ENCODE measurements around the gene CXCL14. TPM values are rescaled to one million over a fixed set of nuclear protein-coding genes. Genes with fewer than 3 reads are reported as not detected.

The CXCL14 gene
- total RNA-seq, 1 experiment from 2014 or later, result not detected

DNA sequence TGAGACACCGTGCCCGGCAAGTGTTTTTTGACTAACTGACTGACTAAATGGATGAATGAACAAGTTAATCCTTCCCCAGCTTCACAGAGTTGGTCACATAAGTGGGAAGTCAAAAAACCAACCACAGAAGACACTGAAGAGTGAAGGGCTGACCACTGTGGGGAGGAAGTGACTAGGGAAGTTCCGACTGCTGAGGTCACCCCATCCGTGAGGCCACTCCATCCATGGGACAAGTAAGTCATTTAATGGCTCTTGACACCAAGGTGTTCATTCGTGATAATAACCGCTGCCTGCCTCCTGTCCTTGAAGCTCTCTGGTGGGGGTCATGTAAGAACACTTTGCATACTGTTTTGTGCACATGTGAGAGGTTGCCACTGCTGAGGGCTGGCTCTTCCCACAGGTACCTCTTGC, 22.2 kb upstream of the CXCL14 start:
- H3K27ac ChIP-seq, result no peak overlapping the region
- no peaks in the 10 kb centered on the region for H3K9me3 ChIP-seq (ENCODE audit: insufficient read depth, low read depth)
- CTCF ChIA-PET, result no interaction called here
- TF ChIP-seq EZH2 (IDR thresholded peaks at IDR 0.05; ENCODE audit: low read depth), result no peak
- TF ChIP-seq, protein P1, sequence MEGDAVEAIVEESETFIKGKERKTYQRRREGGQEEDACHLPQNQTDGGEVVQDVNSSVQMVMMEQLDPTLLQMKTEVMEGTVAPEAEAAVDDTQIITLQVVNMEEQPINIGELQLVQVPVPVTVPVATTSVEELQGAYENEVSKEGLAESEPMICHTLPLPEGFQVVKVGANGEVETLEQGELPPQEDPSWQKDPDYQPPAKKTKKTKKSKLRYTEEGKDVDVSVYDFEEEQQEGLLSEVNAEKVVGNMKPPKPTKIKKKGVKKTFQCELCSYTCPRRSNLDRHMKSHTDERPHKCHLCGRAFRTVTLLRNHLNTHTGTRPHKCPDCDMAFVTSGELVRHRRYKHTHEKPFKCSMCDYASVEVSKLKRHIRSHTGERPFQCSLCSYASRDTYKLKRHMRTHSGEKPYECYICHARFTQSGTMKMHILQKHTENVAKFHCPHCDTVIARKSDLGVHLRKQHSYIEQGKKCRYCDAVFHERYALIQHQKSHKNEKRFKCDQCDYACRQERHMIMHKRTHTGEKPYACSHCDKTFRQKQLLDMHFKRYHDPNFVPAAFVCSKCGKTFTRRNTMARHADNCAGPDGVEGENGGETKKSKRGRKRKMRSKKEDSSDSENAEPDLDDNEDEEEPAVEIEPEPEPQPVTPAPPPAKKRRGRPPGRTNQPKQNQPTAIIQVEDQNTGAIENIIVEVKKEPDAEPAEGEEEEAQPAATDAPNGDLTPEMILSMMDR (conservative IDR thresholded peaks at IDR 0.05), result no peak
- no peak overlapping the region for H2AFZ ChIP-seq
- no peaks in the 10 kb centered on the region for H3K36me3 ChIP-seq (ENCODE audit: low read depth)
- H3K4me2 ChIP-seq, result no peak overlapping the region
- POLR2A ChIA-PET (ENCODE audit: unreplicated experiment), result no interaction called here
- intact Hi-C loops (cut with micrococcal nuclease; ENCODE audit: unreplicated experiment), result no loop called here
- H3K4me3 ChIP-seq, result no peak overlapping the region
- no peaks in the 10 kb centered on the region for H4K20me1 ChIP-seq (ENCODE audit: insufficient read depth)
- H3K9me2 ChIP-seq (ENCODE audit: insufficient read depth), result no peaks in the 10 kb centered on the region
- H3K27me3 ChIP-seq (ENCODE audit: insufficient read depth, low read depth), result peaks cover 86% of the 10 kb centered on the region
- no peaks in the 10 kb centered on the region for H3K79me2 ChIP-seq (ENCODE audit: low read depth)
- no TSS peak for BruUV-seq (replicated peaks)
- H3F3A ChIP-seq (ENCODE audit: insufficient read depth, low read depth), result no peaks in the 10 kb centered on the region
- no peaks in the 10 kb centered on the region for H3K4me1 ChIP-seq (replicated peaks; ENCODE audit: insufficient read depth)
- DNase-seq, result no peak

- Histone ChIP-seq H3K27me3 (ENCODE audit: insufficient read depth, low read depth) (peaks cover 78% of the 10 kb centered on the region), H3F3A (ENCODE audit: insufficient read depth, low read depth) (no peaks in the 10 kb centered on the region), H3K27ac (no peak overlapping the region), H3K79me2 (ENCODE audit: low read depth) (no peaks in the 10 kb centered on the region), H3K4me2 (no peak overlapping the region), H3K4me3 (no peak overlapping the region), H3K4me1 (replicated peaks; ENCODE audit: insufficient read depth) (no peaks in the 10 kb centered on the region), H2AFZ (no peak overlapping the region), H3K36me3 (ENCODE audit: low read depth) (no peaks in the 10 kb centered on the region), H3K9me2 (ENCODE audit: insufficient read depth) (no peaks in the 10 kb centered on the region), H4K20me1 (ENCODE audit: insufficient read depth) (no peaks in the 10 kb centered on the region), H3K9me3 (ENCODE audit: insufficient read depth, low read depth) (no peaks in the 10 kb centered on the region)
- intact Hi-C loops (cut with micrococcal nuclease; ENCODE audit: unreplicated experiment), result no loop called here
- ChIA-PET POLR2A (ENCODE audit: unreplicated experiment) (no interaction called here), CTCF (no interaction called here)
- no TSS peak for BruUV-seq (replicated peaks)
- no peak for DNase-seq
- TF ChIP-seq, protein P1 (conservative IDR thresholded peaks at IDR 0.05), result no peak
- no peak for TF ChIP-seq EZH2 (IDR thresholded peaks at IDR 0.05; ENCODE audit: low read depth)
These were observed 21.4 kb upstream of the CXCL14 start for GRCh38 chr5:135600152-135600570.

GRCh38 chr5:135599421-135600151, 20.8 kb upstream of the CXCL14 start:
- CTCF ChIA-PET, result no interaction called here

More at GRCh38 chr5:135599421-135600151, 20.8 kb upstream of the CXCL14 start:
- Histone ChIP-seq H3K27me3 (ENCODE audit: insufficient read depth, low read depth) (peaks cover 74% of the 10 kb centered on the region), H3F3A (ENCODE audit: insufficient read depth, low read depth) (no peaks in the 10 kb centered on the region), H2AFZ (no peak overlapping the region), H3K36me3 (ENCODE audit: low read depth) (no peaks in the 10 kb centered on the region), H4K20me1 (ENCODE audit: insufficient read depth) (no peaks in the 10 kb centered on the region), H3K4me1 (replicated peaks; ENCODE audit: insufficient read depth) (no peaks in the 10 kb centered on the region), H3K4me2 (no peak overlapping the region), H3K27ac (no peak overlapping the region), H3K9me3 (ENCODE audit: insufficient read depth, low read depth) (no peaks in the 10 kb centered on the region), H3K4me3 (no peak overlapping the region), H3K79me2 (ENCODE audit: low read depth) (no peaks in the 10 kb centered on the region), H3K9me2 (ENCODE audit: insufficient read depth) (no peaks in the 10 kb centered on the region)
- POLR2A ChIA-PET (ENCODE audit: unreplicated experiment), result no interaction called here
- intact Hi-C loops (cut with micrococcal nuclease; ENCODE audit: unreplicated experiment), result no loop called here
- TF ChIP-seq, protein P1 (conservative IDR thresholded peaks at IDR 0.05), result no peak
- TF ChIP-seq EZH2 (IDR thresholded peaks at IDR 0.05; ENCODE audit: low read depth), result no peak
- DNase-seq, result no peak
- no TSS peak for BruUV-seq (replicated peaks)

All from PC-9 (cell line).